HEK293T (cell line): ENCODE measurements around the gene FGF14.

Experiments
- ARNT ChIP-seq: fragments of 450-650 bp; IDR thresholded peaks from 2 replicates; pipeline ENCODE4 v1.6.1; 2017; ENCODE audit warnings: mild to moderate bottlenecking
- FOXM1 ChIP-seq: fragments of 450-650 bp; IDR thresholded peaks from 2 replicates; pipeline ENCODE4 v1.6.1; 2017; ENCODE audit warnings: mild to moderate bottlenecking, borderline replicate concordance
- HDGF ChIP-seq: fragments of 450-650 bp; IDR thresholded peaks from 2 replicates; pipeline ENCODE4 v1.6.1; 2017; ENCODE audit warnings: antibody characterized with exemption, borderline replicate concordance
- NFRKB ChIP-seq: fragments of 450-650 bp; IDR thresholded peaks from 2 replicates; pipeline ENCODE4 v1.6.1; 2016; ENCODE audit warnings: mild to moderate bottlenecking, moderate library complexity

- no peak for TF ChIP-seq HDGF
- TF ChIP-seq NFRKB, result no peak
- TF ChIP-seq FOXM1, result no peak
- no peak for TF ChIP-seq ARNT
Observed at GRCh38 chr13:102132777-102133295, 269.0 kb downstream of the FGF14 start.
